Activated naive CD4-positive, alpha-beta T cell treated with anti-CD3 and anti-CD28 coated beads for 36 hours (primary cell): Measurements from ENCODE around the gene GATA2. TPM values are rescaled to one million over a fixed set of nuclear protein-coding genes. Genes with fewer than 3 reads are reported as not detected.

Experiments used
- CTCF ChIA-PET: fragments of 350-600 bp; sonication (Branson Sonifier 250); formaldehyde crosslinking; loops from one replicate; lab custom pipeline; 2021; ENCODE audit warnings: antibody characterized with exemption; lab: Charles Lee
- DNase-seq: peaks from one replicate; pipeline ENCODE4 v3.0.0-alpha.2; 2020
- H3K27ac Mint-ChIP-seq: one replicate; pipeline ENCODE4 v1.8.0; 2021; ENCODE audit warnings: mild to moderate bottlenecking, mixed read lengths
- H3K27me3 Mint-ChIP-seq: one replicate; pipeline ENCODE4 v1.8.0; 2021; ENCODE audit warnings: low read depth, mixed read lengths
- H3K36me3 Mint-ChIP-seq: one replicate; pipeline ENCODE4 v1.8.0; 2021; ENCODE audit warnings: low read depth, mixed read lengths
- H3K4me1 Mint-ChIP-seq: one replicate; pipeline ENCODE4 v1.8.0; 2021; ENCODE audit warnings: low read depth, mixed read lengths
- H3K4me3 Mint-ChIP-seq: one replicate; pipeline ENCODE4 v1.8.0; 2021; ENCODE audit warnings: mild to moderate bottlenecking, moderate library complexity, mixed read lengths
- H3K9me3 Mint-ChIP-seq: one replicate; pipeline ENCODE4 v1.8.0; 2021; ENCODE audit warnings: mixed read lengths
- intact Hi-C: fragments of 100-400 bp; cut with micrococcal nuclease; formaldehyde crosslinking; loops from one replicate; pipeline ENCODE4 v1.15.1; 2023
- total RNA-seq, 2 experiments: library from RNA; stranded (reverse); gene quantifications; one replicate each; pipeline ENCODE4 v1.2.3, GENCODE V29; 2021

Gene GATA2
- total RNA-seq, 2 experiments from 2014 or later: 0.35 TPM; not detected in 1

- peaks cover 44% of the 10 kb centered on the region for H3K27me3 Mint-ChIP-seq
- H3K4me1 Mint-ChIP-seq: peaks cover 15% of the 10 kb centered on the region
- DNase-seq: no peak
- H3K4me3 Mint-ChIP-seq: no peak overlapping the region
- no peak overlapping the region for H3K27ac Mint-ChIP-seq
- CTCF ChIA-PET: interaction anchor here (0.6 kb wide), 1 partner anchor 92 kb away, joined by 3 read pairs; no protein-coding TSS in a partner anchor
- intact Hi-C loops: no loop called here
- no peaks in the 10 kb centered on the region for H3K9me3 Mint-ChIP-seq
- no peaks in the 10 kb centered on the region for H3K36me3 Mint-ChIP-seq
Observed at GRCh38 chr3:128480278-128480677, 12.7 kb downstream of the GATA2 start.

GRCh38 chr3:128479558-128480086, 13.4 kb downstream of the GATA2 start:
- Mint-ChIP-seq H3K36me3 (no peaks in the 10 kb centered on the region), H3K27ac (no peak overlapping the region), H3K4me1 (peaks cover 15% of the 10 kb centered on the region), H3K9me3 (no peaks in the 10 kb centered on the region), H3K4me3 (no peak overlapping the region), H3K27me3 (peaks cover 37% of the 10 kb centered on the region)
- intact Hi-C loops: no loop called here
- CTCF ChIA-PET: interaction anchor here (0.6 kb wide), 1 partner anchor 93 kb away, joined by 3 read pairs; no protein-coding TSS in a partner anchor
- no peak for DNase-seq

- CTCF ChIA-PET: no interaction called here
- Mint-ChIP-seq H3K27me3 (peaks cover 31% of the 10 kb centered on the region), H3K27ac (no peak overlapping the region), H3K4me3 (no peak overlapping the region), H3K36me3 (no peaks in the 10 kb centered on the region), H3K4me1 (peaks cover 11% of the 10 kb centered on the region), H3K9me3 (no peaks in the 10 kb centered on the region)
- intact Hi-C loops: no loop called here
- no peak for DNase-seq
Observed at GRCh38 chr3:128478576-128479506, 14.2 kb downstream of the GATA2 start.

GRCh38 chr3:128476659-128477058, 16.3 kb downstream of the GATA2 start:
- Mint-ChIP-seq H3K4me1 (no peaks in the 10 kb centered on the region), H3K27me3 (peaks cover 12% of the 10 kb centered on the region), H3K9me3 (no peaks in the 10 kb centered on the region), H3K27ac (no peak overlapping the region), H3K36me3 (no peaks in the 10 kb centered on the region), H3K4me3 (no peak overlapping the region)
- intact Hi-C loops: no loop called here
- DNase-seq: no peak
- CTCF ChIA-PET: interaction anchor here (1.1 kb wide), 1 partner anchor 50 kb away, joined by 3 read pairs; no protein-coding TSS in a partner anchor

- peaks cover 8% of the 10 kb centered on the region for H3K27me3 Mint-ChIP-seq
- no peaks in the 10 kb centered on the region for H3K4me1 Mint-ChIP-seq
- no peak overlapping the region for H3K4me3 Mint-ChIP-seq
- intact Hi-C loops: no loop called here
- no peaks in the 10 kb centered on the region for H3K36me3 Mint-ChIP-seq
- no peaks in the 10 kb centered on the region for H3K9me3 Mint-ChIP-seq
- no peak for DNase-seq
- CTCF ChIA-PET: interaction anchor here (0.6 kb wide), 1 partner anchor 20 kb away, joined by 3 read pairs; no protein-coding TSS in a partner anchor
- no peak overlapping the region for H3K27ac Mint-ChIP-seq
Observed at GRCh38 chr3:128475355-128475754, 17.6 kb downstream of the GATA2 start.

GRCh38 chr3:128473737-128474136, 19.3 kb downstream of the GATA2 start:
- intact Hi-C loops: no loop called here
- H3K27me3 Mint-ChIP-seq: peaks cover 8% of the 10 kb centered on the region
- H3K9me3 Mint-ChIP-seq: no peaks in the 10 kb centered on the region
- no peaks in the 10 kb centered on the region for H3K36me3 Mint-ChIP-seq
- DNase-seq: no peak
- CTCF ChIA-PET: no interaction called here
- no peak overlapping the region for H3K4me3 Mint-ChIP-seq
- H3K27ac Mint-ChIP-seq: no peak overlapping the region
- H3K4me1 Mint-ChIP-seq: no peaks in the 10 kb centered on the region

GRCh38 chr3:128473180-128473519, 19.9 kb downstream of the GATA2 start:
- Mint-ChIP-seq H3K4me3 (no peak overlapping the region), H3K27ac (no peak overlapping the region), H3K27me3 (peaks cover 3% of the 10 kb centered on the region), H3K36me3 (no peaks in the 10 kb centered on the region), H3K4me1 (no peaks in the 10 kb centered on the region), H3K9me3 (no peaks in the 10 kb centered on the region)
- no peak for DNase-seq
- intact Hi-C loops: no loop called here
- CTCF ChIA-PET: no interaction called here

GRCh38 chr3:128472449-128473179, 20.4 kb downstream of the GATA2 start:
- intact Hi-C loops: no loop called here
- H3K9me3 Mint-ChIP-seq: no peaks in the 10 kb centered on the region
- H3K4me1 Mint-ChIP-seq: no peaks in the 10 kb centered on the region
- CTCF ChIA-PET: interaction anchor here (0.6 kb wide), 1 partner anchor 35 kb away, joined by 3 read pairs; no protein-coding TSS in a partner anchor
- H3K27ac Mint-ChIP-seq: no peak overlapping the region
- no peaks in the 10 kb centered on the region for H3K27me3 Mint-ChIP-seq
- no peak overlapping the region for H3K4me3 Mint-ChIP-seq
- DNase-seq: no peak
- no peaks in the 10 kb centered on the region for H3K36me3 Mint-ChIP-seq

- intact Hi-C loops: no loop called here
- CTCF ChIA-PET: interaction anchor here (0.6 kb wide), 1 partner anchor 34 kb away, joined by 3 read pairs; no protein-coding TSS in a partner anchor
Observed at GRCh38 chr3:128471720-128472119, 21.3 kb downstream of the GATA2 start.

GRCh38 chr3:128471110-128471509, 21.9 kb downstream of the GATA2 start:
- H3K27ac Mint-ChIP-seq: no peak overlapping the region
- DNase-seq: no peak
- CTCF ChIA-PET: no interaction called here
- H3K9me3 Mint-ChIP-seq: no peaks in the 10 kb centered on the region
- no peaks in the 10 kb centered on the region for H3K36me3 Mint-ChIP-seq
- H3K4me1 Mint-ChIP-seq: peaks cover 6% of the 10 kb centered on the region
- intact Hi-C loops: no loop called here
- H3K27me3 Mint-ChIP-seq: no peaks in the 10 kb centered on the region
- H3K4me3 Mint-ChIP-seq: no peak overlapping the region

More at GRCh38 chr3:128471720-128472119, 21.3 kb downstream of the GATA2 start:
- Mint-ChIP-seq H3K27me3 (no peaks in the 10 kb centered on the region), H3K4me3 (no peak overlapping the region), H3K4me1 (peaks cover 6% of the 10 kb centered on the region), H3K36me3 (no peaks in the 10 kb centered on the region), H3K27ac (no peak overlapping the region), H3K9me3 (no peaks in the 10 kb centered on the region)
- DNase-seq: no peak

GRCh38 chr3:128470134-128470899, 22.7 kb downstream of the GATA2 start:
- Mint-ChIP-seq H3K27ac (no peak overlapping the region), H3K27me3 (peaks cover 2% of the 10 kb centered on the region), H3K36me3 (no peaks in the 10 kb centered on the region), H3K4me1 (peaks cover 6% of the 10 kb centered on the region), H3K4me3 (no peak overlapping the region), H3K9me3 (no peaks in the 10 kb centered on the region)
- intact Hi-C loops: no loop called here
- CTCF ChIA-PET: no interaction called here
- no peak for DNase-seq

GRCh38 chr3:128469556-128469955, 23.4 kb downstream of the GATA2 start:
- peaks cover 6% of the 10 kb centered on the region for H3K4me1 Mint-ChIP-seq
- H3K4me3 Mint-ChIP-seq: no peak overlapping the region
- DNase-seq: no peak
- H3K27ac Mint-ChIP-seq: no peak overlapping the region
- no peaks in the 10 kb centered on the region for H3K36me3 Mint-ChIP-seq
- CTCF ChIA-PET: no interaction called here
- intact Hi-C loops: no loop called here
- no peaks in the 10 kb centered on the region for H3K9me3 Mint-ChIP-seq
- peaks cover 3% of the 10 kb centered on the region for H3K27me3 Mint-ChIP-seq
